ENCODE measurements around the gene MEIOC.
"Not testable (repeated sequence)": the region's sequence is repeated elsewhere in the genome, so short reads cannot be mapped to it uniquely, and the experiment has no call there.

The MEIOC gene

GRCh38 chr17:44666006-44666405, 9.7 kb downstream of the MEIOC start:
- Mint-ChIP-seq H3K36me3 (ENCODE audit: low read depth) (no peaks in the 10 kb centered on the region), H3K27me3 (ENCODE audit: low read depth) (peaks cover 4% of the 10 kb centered on the region), H3K27ac (no peak overlapping the region), H3K4me3 (no peak overlapping the region), H3K9me3 (no peaks in the 10 kb centered on the region), H3K4me1 (peaks cover 7% of the 10 kb centered on the region)
- TF ChIP-seq CTCF (IDR thresholded peaks at IDR 0.05; ENCODE audit: unreplicated experiment in 3 of 3) = no peak

- no peak overlapping the region for H3K4me3 Mint-ChIP-seq
- no peak overlapping the region for H3K27ac Mint-ChIP-seq
- TF ChIP-seq CTCF (IDR thresholded peaks at IDR 0.05; ENCODE audit: unreplicated experiment in 3 of 3) = peak; percentile 46 to 67 (median 55)
- H3K27me3 Mint-ChIP-seq (ENCODE audit: low read depth) = peaks cover 4% of the 10 kb centered on the region
- peaks cover under 1% of the 10 kb centered on the region for H3K36me3 Mint-ChIP-seq (ENCODE audit: low read depth)
- H3K9me3 Mint-ChIP-seq = no peaks in the 10 kb centered on the region
- H3K4me1 Mint-ChIP-seq = no peaks in the 10 kb centered on the region
These were observed 16.3 kb downstream of the MEIOC start for GRCh38 chr17:44672479-44673093.

- Mint-ChIP-seq H3K4me3 (no peak overlapping the region), H3K36me3 (ENCODE audit: low read depth) (peaks cover 12% of the 10 kb centered on the region), H3K9me3 (no peaks in the 10 kb centered on the region), H3K27me3 (ENCODE audit: low read depth) (peaks cover under 1% of the 10 kb centered on the region), H3K27ac (no peak overlapping the region), H3K4me1 (no peaks in the 10 kb centered on the region)
- no peak for TF ChIP-seq CTCF (IDR thresholded peaks at IDR 0.05; ENCODE audit: unreplicated experiment in 3 of 3)
These were observed 17.6 kb downstream of the MEIOC start for GRCh38 chr17:44673893-44674292.

- no peaks in the 10 kb centered on the region for H3K9me3 Mint-ChIP-seq
These were observed 20.9 kb downstream of the MEIOC start for GRCh38 chr17:44677136-44677535.

GRCh38 chr17:44683303-44683702, 27.0 kb downstream of the MEIOC start:
- not testable (repeated sequence) for H3K27ac Mint-ChIP-seq; H3K9me3 Mint-ChIP-seq; H3K27me3 Mint-ChIP-seq (ENCODE audit: low read depth); H3K4me3 Mint-ChIP-seq
- peaks cover 49% of the 10 kb centered on the region for H3K36me3 Mint-ChIP-seq (ENCODE audit: low read depth)
- H3K4me1 Mint-ChIP-seq = peaks cover 19% of the 10 kb centered on the region

More at GRCh38 chr17:44677136-44677535, 20.9 kb downstream of the MEIOC start:
- no peaks in the 10 kb centered on the region for H3K4me1 Mint-ChIP-seq
- TF ChIP-seq CTCF (IDR thresholded peaks at IDR 0.05; ENCODE audit: unreplicated experiment in 3 of 3) = no peak
- H3K27me3 Mint-ChIP-seq (ENCODE audit: low read depth) = no peaks in the 10 kb centered on the region
- H3K4me3 Mint-ChIP-seq = no peak overlapping the region
- H3K36me3 Mint-ChIP-seq (ENCODE audit: low read depth) = peaks cover 31% of the 10 kb centered on the region
- H3K27ac Mint-ChIP-seq = no peak overlapping the region

GRCh38 chr17:44687756-44688155, 31.5 kb downstream of the MEIOC start:
- H3K27me3 Mint-ChIP-seq (ENCODE audit: low read depth) = no peaks in the 10 kb centered on the region
- no peak for TF ChIP-seq CTCF (IDR thresholded peaks at IDR 0.05; ENCODE audit: unreplicated experiment in 3 of 3)
- peaks cover 25% of the 10 kb centered on the region for H3K36me3 Mint-ChIP-seq (ENCODE audit: low read depth)
- H3K4me1 Mint-ChIP-seq = peaks cover 37% of the 10 kb centered on the region
- H3K4me3 Mint-ChIP-seq = peak overlapping the region; percentile 38 to 75 (median 75)
- no peaks in the 10 kb centered on the region for H3K9me3 Mint-ChIP-seq
- peak overlapping the region; percentile 79 to 93 (median 89) for H3K27ac Mint-ChIP-seq

Measured in nephron (organoid).